ENCODE measurements around the gene DMTF1. TPM values are rescaled to one million over a fixed set of nuclear protein-coding genes. Genes with fewer than 3 reads are reported as not detected.

The DMTF1 gene
- polyA plus RNA-seq, 1 of the 3 experiments (the other 2 are of a cell fraction), result 108 TPM

DNA sequence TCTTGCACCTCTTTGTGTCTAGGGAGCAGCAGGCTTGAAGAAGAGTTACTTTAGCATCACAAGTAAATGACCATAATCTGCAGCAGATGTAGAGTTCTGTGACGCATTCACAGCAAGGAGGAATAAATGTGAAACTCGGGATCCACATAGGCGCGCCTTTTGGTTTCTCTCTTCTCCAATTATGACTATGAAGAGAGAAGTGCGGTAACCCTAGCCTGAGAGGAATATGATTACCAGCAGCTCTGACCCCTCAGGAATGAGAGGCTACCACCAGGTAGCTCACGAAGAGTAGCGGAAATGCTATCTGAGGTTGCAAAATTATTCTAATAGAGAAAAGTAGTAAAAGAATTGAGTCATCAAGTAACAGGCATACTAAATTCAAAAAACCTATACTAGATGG, 25.2 kb upstream of the DMTF1 start:
- no peaks in the 10 kb centered on the region for H3F3A ChIP-seq (replicated peaks; ENCODE audit: insufficient read depth)
- H3K4me1 ChIP-seq (ENCODE audit: control insufficient read depth in 1 of 2, insufficient read depth in 2 of 2, low read depth in 1 of 2, low read length in 1 of 2), result no peaks in the 10 kb centered on the region
- H3K27ac ChIP-seq (ENCODE audit: low read depth in 2 of 2, low read length in 1 of 2), result no peak overlapping the region
- CTCF ChIA-PET, result interaction anchor here (2.0 to 2.7 kb wide), 2 partner anchors 21 kb away, joined by 8 to 11 read pairs; no protein-coding TSS in a partner anchor
- H3K79me2 ChIP-seq (ENCODE audit: insufficient read depth), result no peaks in the 10 kb centered on the region
- 84% methylated on average over 7 of the region's 7 CpGs for WGBS (ENCODE audit: low lambda C conversion rate)
- POLR2A ChIA-PET, result no interaction called here
- no peak overlapping the region for H3K9ac ChIP-seq
- H3K4me2 ChIP-seq, result no peak overlapping the region
- H3K9me2 ChIP-seq, result no peaks in the 10 kb centered on the region; the same call in 1 of the 2 replicates
- H2AFZ ChIP-seq (ENCODE audit: low read depth), result no peak overlapping the region
- no peaks in the 10 kb centered on the region for H3K36me3 ChIP-seq (replicated peaks in 1 of 2; ENCODE audit: control insufficient read depth in 1 of 2, insufficient read depth in 2 of 2, low read length in 1 of 2)
- H3K27me3 ChIP-seq (ENCODE audit: insufficient read depth), result no peaks in the 10 kb centered on the region; the same call in 1 of the 2 replicates
- no peak for DNase-seq
- TF ChIP-seq, protein P1, sequence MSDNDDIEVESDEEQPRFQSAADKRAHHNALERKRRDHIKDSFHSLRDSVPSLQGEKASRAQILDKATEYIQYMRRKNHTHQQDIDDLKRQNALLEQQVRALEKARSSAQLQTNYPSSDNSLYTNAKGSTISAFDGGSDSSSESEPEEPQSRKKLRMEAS (IDR thresholded peaks at IDR 0.05; ENCODE audit: low read depth), result no peak
- TF ChIP-seq NFIC (IDR thresholded peaks at IDR 0.05; ENCODE audit: borderline replicate concordance) (no peak), ELF1 (IDR thresholded peaks at IDR 0.05) (no peak), NRF1 (IDR thresholded peaks at IDR 0.05; ENCODE audit: low read depth, low read length) (no peak), SIN3A (IDR thresholded peaks at IDR 0.05; ENCODE audit: borderline replicate concordance, low read depth, low read length) (no peak)
- no peaks in the 10 kb centered on the region for H4K20me1 ChIP-seq (ENCODE audit: insufficient read depth)
- H3K9me3 ChIP-seq, result no peaks in the 10 kb centered on the region
- no peak overlapping the region for H3K4me3 ChIP-seq (ENCODE audit: low read depth in 2 of 2, low read length in 1 of 2)

GRCh38 chr7:87128861-87129267, 23.4 kb upstream of the DMTF1 start:
- H2AFZ ChIP-seq (ENCODE audit: low read depth), result no peak overlapping the region
- H3K27ac ChIP-seq (ENCODE audit: low read depth in 2 of 2, low read length in 1 of 2), result no peak overlapping the region
- H3F3A ChIP-seq (replicated peaks; ENCODE audit: insufficient read depth), result no peaks in the 10 kb centered on the region
- TF ChIP-seq EP300 (IDR thresholded peaks at IDR 0.05; ENCODE audit: borderline replicate concordance in 1 of 2, low read depth in 1 of 2, low read length in 1 of 2) (no peak), FOXJ3 (CRISPR knock-in tag; IDR thresholded peaks at IDR 0.05) (no peak), RFX5 (IDR thresholded peaks at IDR 0.05; ENCODE audit: low read length) (no peak), SIN3A (IDR thresholded peaks at IDR 0.05; ENCODE audit: borderline replicate concordance, low read depth, low read length) (no peak), MEF2A (IDR thresholded peaks at IDR 0.05; ENCODE audit: borderline replicate concordance, low read depth) (no peak), YY1 (IDR thresholded peaks at IDR 0.05; ENCODE audit: low read depth) (no peak), RCOR1 (IDR thresholded peaks at IDR 0.05; ENCODE audit: low read length) (no peak), RAD21 (IDR thresholded peaks at IDR 0.05; ENCODE audit: low read length) (no peak), RXRA (IDR thresholded peaks at IDR 0.05; ENCODE audit: borderline replicate concordance, low read depth) (no peak), ELF1 (IDR thresholded peaks at IDR 0.05) (no peak)
- TF ChIP-seq, protein P2, sequence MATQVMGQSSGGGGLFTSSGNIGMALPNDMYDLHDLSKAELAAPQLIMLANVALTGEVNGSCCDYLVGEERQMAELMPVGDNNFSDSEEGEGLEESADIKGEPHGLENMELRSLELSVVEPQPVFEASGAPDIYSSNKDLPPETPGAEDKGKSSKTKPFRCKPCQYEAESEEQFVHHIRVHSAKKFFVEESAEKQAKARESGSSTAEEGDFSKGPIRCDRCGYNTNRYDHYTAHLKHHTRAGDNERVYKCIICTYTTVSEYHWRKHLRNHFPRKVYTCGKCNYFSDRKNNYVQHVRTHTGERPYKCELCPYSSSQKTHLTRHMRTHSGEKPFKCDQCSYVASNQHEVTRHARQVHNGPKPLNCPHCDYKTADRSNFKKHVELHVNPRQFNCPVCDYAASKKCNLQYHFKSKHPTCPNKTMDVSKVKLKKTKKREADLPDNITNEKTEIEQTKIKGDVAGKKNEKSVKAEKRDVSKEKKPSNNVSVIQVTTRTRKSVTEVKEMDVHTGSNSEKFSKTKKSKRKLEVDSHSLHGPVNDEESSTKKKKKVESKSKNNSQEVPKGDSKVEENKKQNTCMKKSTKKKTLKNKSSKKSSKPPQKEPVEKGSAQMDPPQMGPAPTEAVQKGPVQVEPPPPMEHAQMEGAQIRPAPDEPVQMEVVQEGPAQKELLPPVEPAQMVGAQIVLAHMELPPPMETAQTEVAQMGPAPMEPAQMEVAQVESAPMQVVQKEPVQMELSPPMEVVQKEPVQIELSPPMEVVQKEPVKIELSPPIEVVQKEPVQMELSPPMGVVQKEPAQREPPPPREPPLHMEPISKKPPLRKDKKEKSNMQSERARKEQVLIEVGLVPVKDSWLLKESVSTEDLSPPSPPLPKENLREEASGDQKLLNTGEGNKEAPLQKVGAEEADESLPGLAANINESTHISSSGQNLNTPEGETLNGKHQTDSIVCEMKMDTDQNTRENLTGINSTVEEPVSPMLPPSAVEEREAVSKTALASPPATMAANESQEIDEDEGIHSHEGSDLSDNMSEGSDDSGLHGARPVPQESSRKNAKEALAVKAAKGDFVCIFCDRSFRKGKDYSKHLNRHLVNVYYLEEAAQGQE (IDR thresholded peaks at IDR 0.05; ENCODE audit: low read depth, low read length), result no peak
- TF ChIP-seq, protein P3, sequence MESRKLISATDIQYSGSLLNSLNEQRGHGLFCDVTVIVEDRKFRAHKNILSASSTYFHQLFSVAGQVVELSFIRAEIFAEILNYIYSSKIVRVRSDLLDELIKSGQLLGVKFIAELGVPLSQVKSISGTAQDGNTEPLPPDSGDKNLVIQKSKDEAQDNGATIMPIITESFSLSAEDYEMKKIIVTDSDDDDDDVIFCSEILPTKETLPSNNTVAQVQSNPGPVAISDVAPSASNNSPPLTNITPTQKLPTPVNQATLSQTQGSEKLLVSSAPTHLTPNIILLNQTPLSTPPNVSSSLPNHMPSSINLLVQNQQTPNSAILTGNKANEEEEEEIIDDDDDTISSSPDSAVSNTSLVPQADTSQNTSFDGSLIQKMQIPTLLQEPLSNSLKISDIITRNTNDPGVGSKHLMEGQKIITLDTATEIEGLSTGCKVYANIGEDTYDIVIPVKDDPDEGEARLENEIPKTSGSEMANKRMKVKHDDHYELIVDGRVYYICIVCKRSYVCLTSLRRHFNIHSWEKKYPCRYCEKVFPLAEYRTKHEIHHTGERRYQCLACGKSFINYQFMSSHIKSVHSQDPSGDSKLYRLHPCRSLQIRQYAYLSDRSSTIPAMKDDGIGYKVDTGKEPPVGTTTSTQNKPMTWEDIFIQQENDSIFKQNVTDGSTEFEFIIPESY (IDR thresholded peaks at IDR 0.05; ENCODE audit: borderline replicate concordance, low read depth), result no peak
- no peak overlapping the region for H3K4me3 ChIP-seq (ENCODE audit: low read depth in 2 of 2, low read length in 1 of 2)
- no peaks in the 10 kb centered on the region for H4K20me1 ChIP-seq (ENCODE audit: insufficient read depth)
- DNase-seq, result no peak
- WGBS (ENCODE audit: low lambda C conversion rate), result 75% methylated on average over 4 of the region's 4 CpGs
- H3K9me3 ChIP-seq, result no peaks in the 10 kb centered on the region
- ChIA-PET POLR2A (interaction anchor here (0.6 to 0.9 kb wide), 2 partner anchors 23 to 701 kb away, joined by 3 read pairs; partner anchors contain the start of gene DMTF1), CTCF (interaction anchor here (1.5 to 2.7 kb wide), 3 partner anchors 10 to 212 kb away, joined by 3 to 11 read pairs (median 4); no protein-coding TSS in a partner anchor)
- H3K4me1 ChIP-seq (ENCODE audit: control insufficient read depth in 1 of 2, insufficient read depth in 2 of 2, low read depth in 1 of 2, low read length in 1 of 2), result no peaks in the 10 kb centered on the region
- H3K4me2 ChIP-seq, result no peak overlapping the region
- H3K36me3 ChIP-seq (replicated peaks in 1 of 2; ENCODE audit: control insufficient read depth in 1 of 2, insufficient read depth in 2 of 2, low read length in 1 of 2), result no peaks in the 10 kb centered on the region
- no peaks in the 10 kb centered on the region; the same call in 1 of the 2 replicates for H3K27me3 ChIP-seq (ENCODE audit: insufficient read depth)
- H3K9me2 ChIP-seq, result no peaks in the 10 kb centered on the region; the same call in 1 of the 2 replicates
- no peaks in the 10 kb centered on the region for H3K79me2 ChIP-seq (ENCODE audit: insufficient read depth)
- no peak overlapping the region for H3K9ac ChIP-seq
